Nephron (organoid): ENCODE measurements around the gene PLEKHA7.
"Not testable (repeated sequence)": the region's sequence is repeated elsewhere in the genome, so short reads cannot be mapped to it uniquely, and the experiment has no call there.

ENCODE experiments used
- H3K27ac Mint-ChIP-seq, 3 experiments: 2 replicates each; pipeline ENCODE4 v1.8.0; 2020; ENCODE audit warnings: mixed read lengths in 3 of 3, mild to moderate bottlenecking in 2 of 3, moderate library complexity in 1 of 3
- H3K27me3 Mint-ChIP-seq: 2 replicates; pipeline ENCODE4 v1.8.0; 2021; ENCODE audit warnings: low read depth, mild to moderate bottlenecking, moderate library complexity, mixed read lengths
- H3K36me3 Mint-ChIP-seq: 2 replicates; pipeline ENCODE4 v1.8.0; 2020; ENCODE audit warnings: low read depth, mixed read lengths
- H3K4me1 Mint-ChIP-seq: 2 replicates; pipeline ENCODE4 v1.8.0; 2020; ENCODE audit warnings: mixed read lengths
- H3K4me3 Mint-ChIP-seq, 3 experiments: 2 replicates each; pipeline ENCODE4 v1.8.0; 2020; ENCODE audit warnings: mild to moderate bottlenecking in 3 of 3, mixed read lengths in 3 of 3, moderate library complexity in 2 of 3
- H3K9me3 Mint-ChIP-seq: 2 replicates; pipeline ENCODE4 v1.8.0; 2020; ENCODE audit warnings: mixed read lengths
- TF ChIP-seq, protein P1 (sequence below), 3 experiments: fragments of 200-600 bp; sonication (generic); IDR thresholded peaks; one replicate each; pipeline ENCODE4 v1.5.0; 2021; ENCODE audit warnings: antibody characterized with exemption in 3 of 3; ENCODE audit not compliant: unreplicated experiment in 3 of 3

PLEKHA7 gene

DNA sequence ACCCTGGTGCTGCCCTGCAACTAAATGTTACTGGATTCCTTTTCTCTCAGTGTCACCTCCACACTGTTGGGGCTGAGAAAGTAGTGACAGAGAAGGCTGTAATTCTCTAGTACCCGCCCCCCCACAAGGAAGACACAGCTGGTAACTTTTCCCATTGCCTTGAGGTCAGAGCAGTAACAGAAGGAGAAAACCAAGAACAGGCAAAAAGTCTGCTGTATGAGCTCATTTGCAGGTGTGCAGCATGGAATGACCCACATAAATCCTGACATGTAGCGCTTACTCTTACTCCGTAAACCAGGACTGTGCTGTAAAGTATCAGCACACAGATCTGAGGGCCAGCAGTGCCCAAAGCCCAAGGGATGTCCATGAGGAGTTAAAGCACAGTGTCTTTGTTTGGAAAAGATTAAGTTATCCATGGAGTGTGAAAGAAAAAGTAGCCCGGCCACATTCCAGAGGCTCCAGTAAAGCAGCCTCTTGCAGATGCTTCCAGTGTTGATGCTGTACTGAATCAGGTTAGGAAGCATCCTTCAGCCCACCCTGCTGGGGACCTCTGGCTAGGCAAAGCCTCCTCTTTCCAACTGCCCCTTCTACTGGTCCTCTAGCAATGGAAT lies 120.7 kb downstream of the PLEKHA7 start:
- H3K4me1 Mint-ChIP-seq: peaks cover 13% of the 10 kb centered on the region
- peaks cover 6% of the 10 kb centered on the region for H3K27me3 Mint-ChIP-seq
- H3K36me3 Mint-ChIP-seq: no peaks in the 10 kb centered on the region
- peaks cover 12% of the 10 kb centered on the region for H3K9me3 Mint-ChIP-seq
- peak overlapping the region in 1 of 3 experiments; percentile 35 for H3K27ac Mint-ChIP-seq
- TF ChIP-seq, protein P1, sequence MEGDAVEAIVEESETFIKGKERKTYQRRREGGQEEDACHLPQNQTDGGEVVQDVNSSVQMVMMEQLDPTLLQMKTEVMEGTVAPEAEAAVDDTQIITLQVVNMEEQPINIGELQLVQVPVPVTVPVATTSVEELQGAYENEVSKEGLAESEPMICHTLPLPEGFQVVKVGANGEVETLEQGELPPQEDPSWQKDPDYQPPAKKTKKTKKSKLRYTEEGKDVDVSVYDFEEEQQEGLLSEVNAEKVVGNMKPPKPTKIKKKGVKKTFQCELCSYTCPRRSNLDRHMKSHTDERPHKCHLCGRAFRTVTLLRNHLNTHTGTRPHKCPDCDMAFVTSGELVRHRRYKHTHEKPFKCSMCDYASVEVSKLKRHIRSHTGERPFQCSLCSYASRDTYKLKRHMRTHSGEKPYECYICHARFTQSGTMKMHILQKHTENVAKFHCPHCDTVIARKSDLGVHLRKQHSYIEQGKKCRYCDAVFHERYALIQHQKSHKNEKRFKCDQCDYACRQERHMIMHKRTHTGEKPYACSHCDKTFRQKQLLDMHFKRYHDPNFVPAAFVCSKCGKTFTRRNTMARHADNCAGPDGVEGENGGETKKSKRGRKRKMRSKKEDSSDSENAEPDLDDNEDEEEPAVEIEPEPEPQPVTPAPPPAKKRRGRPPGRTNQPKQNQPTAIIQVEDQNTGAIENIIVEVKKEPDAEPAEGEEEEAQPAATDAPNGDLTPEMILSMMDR (IDR thresholded peaks at IDR 0.05; ENCODE audit: unreplicated experiment in 3 of 3): no peak
- H3K4me3 Mint-ChIP-seq: no peak overlapping the region

DNA sequence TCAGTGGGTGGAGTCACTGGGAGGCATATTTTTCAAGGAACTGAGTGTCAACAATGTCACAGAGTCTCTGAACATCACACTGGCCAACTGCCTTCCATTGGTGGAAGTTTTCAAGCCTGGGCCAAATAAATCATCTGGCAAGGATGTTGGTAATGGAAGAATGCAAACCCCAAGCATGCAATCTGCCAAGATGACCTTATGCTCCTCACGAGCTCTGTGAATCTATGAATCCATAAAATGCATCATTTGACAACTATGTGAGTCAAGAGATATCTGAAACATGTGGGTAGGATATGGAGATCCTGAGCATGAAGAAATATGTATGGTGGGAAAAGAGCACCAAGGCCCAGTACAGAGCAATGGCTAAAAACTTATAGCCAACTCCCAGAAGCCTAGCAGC lies 122.2 kb downstream of the PLEKHA7 start:
- Mint-ChIP-seq H3K27ac (peak overlapping the region in 1 of 3 experiments; percentile 62), H3K4me1 (peaks cover 4% of the 10 kb centered on the region), H3K4me3 (no peak overlapping the region), H3K36me3 (no peaks in the 10 kb centered on the region), H3K27me3 (peaks cover 6% of the 10 kb centered on the region), H3K9me3 (peaks cover 12% of the 10 kb centered on the region)
- TF ChIP-seq, protein P1 (IDR thresholded peaks at IDR 0.05; ENCODE audit: unreplicated experiment in 3 of 3): no peak

DNA sequence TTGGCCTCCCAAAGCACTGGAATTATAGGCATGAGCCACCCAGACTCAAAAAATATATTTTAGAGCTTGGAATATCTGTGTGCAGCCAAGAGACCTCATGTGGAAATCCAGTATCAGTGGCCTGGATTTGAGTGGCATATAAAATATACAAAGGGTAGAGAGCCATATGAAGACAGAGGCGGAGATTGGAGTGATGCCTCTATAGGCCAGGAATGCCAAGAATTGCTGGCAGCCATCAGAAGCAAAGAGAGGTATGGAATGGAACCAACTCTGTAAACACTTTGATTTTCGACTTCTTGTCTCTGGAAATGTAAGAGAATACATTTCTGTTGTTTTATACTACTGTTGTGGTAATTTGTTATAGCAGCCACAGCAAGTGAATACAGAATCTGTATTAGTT lies 123.0 kb downstream of the PLEKHA7 start:
- no peaks in the 10 kb centered on the region for H3K4me1 Mint-ChIP-seq
- peaks cover 14% of the 10 kb centered on the region for H3K9me3 Mint-ChIP-seq
- no peak overlapping the region for H3K4me3 Mint-ChIP-seq
- peaks cover 5% of the 10 kb centered on the region for H3K27me3 Mint-ChIP-seq
- H3K36me3 Mint-ChIP-seq: no peaks in the 10 kb centered on the region
- TF ChIP-seq, protein P1 (IDR thresholded peaks at IDR 0.05; ENCODE audit: unreplicated experiment in 3 of 3): no peak
- H3K27ac Mint-ChIP-seq: no peak overlapping the region

DNA sequence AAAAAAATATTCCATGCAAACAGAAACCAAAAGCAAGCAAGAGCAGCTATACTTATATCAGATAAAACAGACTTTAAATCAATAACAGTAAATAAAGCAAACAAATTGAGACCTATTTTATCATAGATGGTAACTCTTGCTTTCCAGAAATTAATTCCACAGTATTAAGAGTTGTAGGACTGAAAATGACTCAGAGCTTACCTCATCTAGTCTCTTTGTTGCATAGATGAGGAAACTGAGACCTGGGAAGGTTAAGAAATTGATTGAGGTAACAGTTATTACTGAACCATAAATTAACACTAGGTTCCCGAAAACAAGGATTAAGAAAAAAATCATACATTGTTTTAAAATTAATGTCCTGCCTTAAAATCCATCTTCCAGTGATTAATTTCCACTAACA lies 123.8 kb downstream of the PLEKHA7 start:
- peaks cover 14% of the 10 kb centered on the region for H3K9me3 Mint-ChIP-seq

DNA sequence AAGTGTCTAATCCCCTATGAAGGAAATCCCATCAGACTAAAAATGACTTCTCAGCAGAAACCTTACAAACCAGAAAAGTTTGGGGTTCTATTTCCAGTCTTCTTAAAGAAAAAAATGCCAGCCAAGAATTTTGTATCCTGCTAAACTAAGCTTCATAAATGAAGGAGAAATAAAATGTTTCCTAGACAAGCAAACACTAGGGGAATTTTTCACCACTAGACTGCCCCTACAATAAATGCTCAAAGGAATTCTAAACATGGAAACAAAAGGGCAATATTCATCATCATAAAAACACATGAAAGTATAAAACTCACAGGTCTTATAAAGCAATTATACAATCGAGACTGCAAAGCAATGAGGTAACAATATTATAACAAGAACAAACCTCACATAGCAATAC lies 124.3 kb downstream of the PLEKHA7 start:
- Mint-ChIP-seq H3K9me3 (peaks cover 14% of the 10 kb centered on the region), H3K27ac (no peak overlapping the region), H3K4me3 (no peak overlapping the region), H3K27me3 (no peaks in the 10 kb centered on the region), H3K36me3 (no peaks in the 10 kb centered on the region), H3K4me1 (no peaks in the 10 kb centered on the region)
- TF ChIP-seq, protein P1 (IDR thresholded peaks at IDR 0.05; ENCODE audit: unreplicated experiment in 3 of 3): no peak

More for the DNA sequence above, 123.8 kb downstream of the PLEKHA7 start:
- Mint-ChIP-seq H3K27me3 (no peaks in the 10 kb centered on the region), H3K36me3 (no peaks in the 10 kb centered on the region), H3K4me3 (no peak overlapping the region), H3K4me1 (no peaks in the 10 kb centered on the region), H3K27ac (no peak overlapping the region)
- TF ChIP-seq, protein P1 (IDR thresholded peaks at IDR 0.05; ENCODE audit: unreplicated experiment in 3 of 3): no peak

DNA sequence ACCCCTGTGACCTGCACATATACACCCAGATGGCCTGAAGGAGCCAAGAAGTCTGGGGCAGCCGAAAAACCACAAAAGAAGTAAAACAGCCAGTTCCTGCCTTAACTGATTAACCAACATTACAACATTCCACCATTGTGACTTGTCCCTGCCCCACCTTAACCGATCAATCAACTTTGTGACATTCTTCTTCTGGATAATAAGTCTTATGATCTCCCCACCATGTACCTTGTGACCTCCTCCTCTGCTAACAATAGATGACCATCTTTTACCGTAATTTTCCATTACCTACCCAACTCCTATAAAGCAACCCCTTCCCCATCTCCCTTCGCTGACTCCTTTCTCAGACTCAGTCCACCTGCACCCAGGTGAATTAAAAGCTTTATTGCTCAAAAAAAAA lies 125.2 kb downstream of the PLEKHA7 start:
- H3K9me3 Mint-ChIP-seq: peaks cover 14% of the 10 kb centered on the region
- not testable (repeated sequence) for H3K36me3 Mint-ChIP-seq, H3K27ac Mint-ChIP-seq, H3K4me3 Mint-ChIP-seq, H3K27me3 Mint-ChIP-seq, H3K4me1 Mint-ChIP-seq

DNA sequence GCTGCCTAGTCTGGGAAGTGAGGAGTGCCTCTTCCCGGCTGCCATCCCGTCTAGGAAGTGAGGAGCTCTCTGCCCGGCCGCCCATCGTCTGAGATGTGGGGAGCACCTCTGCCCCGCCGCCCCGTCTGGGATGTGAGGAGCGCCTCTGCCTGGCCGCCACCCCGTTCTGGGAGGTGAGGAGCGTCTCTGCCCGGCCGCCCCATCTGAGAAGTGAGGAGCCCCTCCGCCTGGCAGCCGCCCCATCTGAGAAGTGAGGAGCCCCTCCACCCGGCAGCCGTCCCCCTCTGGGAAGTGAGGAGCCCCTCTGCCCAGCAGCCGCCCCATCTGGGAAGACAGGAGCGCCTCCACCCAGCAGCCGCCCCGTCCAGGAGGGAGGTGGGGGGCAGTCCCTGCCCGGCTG lies 126.3 kb downstream of the PLEKHA7 start:
- not testable (repeated sequence) for H3K27ac Mint-ChIP-seq, H3K36me3 Mint-ChIP-seq, H3K4me3 Mint-ChIP-seq, H3K27me3 Mint-ChIP-seq, H3K4me1 Mint-ChIP-seq
- peaks cover 14% of the 10 kb centered on the region for H3K9me3 Mint-ChIP-seq
